ENCODE data around the gene PIP4K2B. TPM values are rescaled to one million over a fixed set of nuclear protein-coding genes. Genes with fewer than 3 reads are reported as not detected.

Gene PIP4K2B
- total RNA-seq, 6 experiments from 2014 or later, result 48.7 to 61.8 (median 55.5) TPM

- DNase-seq, result peak; percentile 100
- peaks cover 15% of the 10 kb centered on the region for H3K36me3 Mint-ChIP-seq (ENCODE audit: low read depth)
- H3K4me1 Mint-ChIP-seq (ENCODE audit: low read depth), result peaks cover 31% of the 10 kb centered on the region
- H3K27me3 Mint-ChIP-seq (ENCODE audit: insufficient read depth), result peaks cover 5% of the 10 kb centered on the region
- peak within 1 kb of the TSS; percentile 95 for H3K4me3 Mint-ChIP-seq
- peak within 1 kb of the TSS; percentile 90 for H3K27ac Mint-ChIP-seq
- H3K9me3 Mint-ChIP-seq, result no peaks in the 10 kb centered on the region
- TF ChIP-seq CTCF (IDR thresholded peaks at IDR 0.05), result no peak
Measured at GRCh38 chr17:38752308-38753070, 46.9 kb downstream of the PIP4K2B start, which contains the start of gene PSMB3. TSS of gene PSMB3 (plus strand) at chr17:38752741. CDS start at chr17:38752827, 86 bp downstream.

GRCh38 chr17:38751808-38752307, 47.5 kb downstream of the PIP4K2B start:
- H3K36me3 Mint-ChIP-seq (ENCODE audit: low read depth), result peaks cover 15% of the 10 kb centered on the region

GRCh38 chr17:38751144-38751807, 48.1 kb downstream of the PIP4K2B start:
- no peak for DNase-seq

More at GRCh38 chr17:38751808-38752307, 47.5 kb downstream of the PIP4K2B start:
- Mint-ChIP-seq H3K9me3 (no peaks in the 10 kb centered on the region), H3K4me3 (peak overlapping the region; percentile 95), H3K27ac (peak overlapping the region; percentile 90), H3K4me1 (ENCODE audit: low read depth) (peaks cover 31% of the 10 kb centered on the region), H3K27me3 (ENCODE audit: insufficient read depth) (peaks cover 5% of the 10 kb centered on the region)
- no peak for TF ChIP-seq CTCF (IDR thresholded peaks at IDR 0.05)
- DNase-seq, result peak; percentile 67

GRCh38 chr17:38750312-38751121, 48.8 kb downstream of the PIP4K2B start:
- peaks cover 5% of the 10 kb centered on the region for H3K27me3 Mint-ChIP-seq (ENCODE audit: insufficient read depth)
- TF ChIP-seq CTCF (IDR thresholded peaks at IDR 0.05), result no peak
- H3K27ac Mint-ChIP-seq, result peak overlapping the region; percentile 90
- no peak for DNase-seq
- H3K4me1 Mint-ChIP-seq (ENCODE audit: low read depth), result peaks cover 44% of the 10 kb centered on the region
- H3K36me3 Mint-ChIP-seq (ENCODE audit: low read depth), result peaks cover 10% of the 10 kb centered on the region
- H3K9me3 Mint-ChIP-seq, result no peaks in the 10 kb centered on the region
- H3K4me3 Mint-ChIP-seq, result peak overlapping the region; percentile 95

More at GRCh38 chr17:38751144-38751807, 48.1 kb downstream of the PIP4K2B start:
- peaks cover 15% of the 10 kb centered on the region for H3K36me3 Mint-ChIP-seq (ENCODE audit: low read depth)
- TF ChIP-seq CTCF (IDR thresholded peaks at IDR 0.05), result no peak
- no peaks in the 10 kb centered on the region for H3K9me3 Mint-ChIP-seq
- H3K4me1 Mint-ChIP-seq (ENCODE audit: low read depth), result peaks cover 37% of the 10 kb centered on the region
- peak overlapping the region; percentile 95 for H3K4me3 Mint-ChIP-seq
- H3K27me3 Mint-ChIP-seq (ENCODE audit: insufficient read depth), result peaks cover 5% of the 10 kb centered on the region
- H3K27ac Mint-ChIP-seq, result peak overlapping the region; percentile 90

GRCh38 chr17:38750044-38750311, 49.4 kb downstream of the PIP4K2B start:
- Mint-ChIP-seq H3K36me3 (ENCODE audit: low read depth) (peaks cover 10% of the 10 kb centered on the region), H3K4me3 (peak overlapping the region; percentile 95), H3K4me1 (ENCODE audit: low read depth) (peaks cover 47% of the 10 kb centered on the region), H3K27ac (peak overlapping the region; percentile 53), H3K9me3 (no peaks in the 10 kb centered on the region), H3K27me3 (ENCODE audit: insufficient read depth) (peaks cover 5% of the 10 kb centered on the region)
- no peak for TF ChIP-seq CTCF (IDR thresholded peaks at IDR 0.05)
- no peak for DNase-seq
